ENCODE measurements around the gene NETO2. TPM values are rescaled to one million over a fixed set of nuclear protein-coding genes. Genes with fewer than 3 reads are reported as not detected.
A peak's percentile ranks its signal among the peaks of the same experiment; 100 is the strongest.
"Not testable (repeated sequence)": the region's sequence is repeated elsewhere in the genome, so short reads cannot be mapped to it uniquely, and the experiment has no call there.

NETO2 gene, protein sequence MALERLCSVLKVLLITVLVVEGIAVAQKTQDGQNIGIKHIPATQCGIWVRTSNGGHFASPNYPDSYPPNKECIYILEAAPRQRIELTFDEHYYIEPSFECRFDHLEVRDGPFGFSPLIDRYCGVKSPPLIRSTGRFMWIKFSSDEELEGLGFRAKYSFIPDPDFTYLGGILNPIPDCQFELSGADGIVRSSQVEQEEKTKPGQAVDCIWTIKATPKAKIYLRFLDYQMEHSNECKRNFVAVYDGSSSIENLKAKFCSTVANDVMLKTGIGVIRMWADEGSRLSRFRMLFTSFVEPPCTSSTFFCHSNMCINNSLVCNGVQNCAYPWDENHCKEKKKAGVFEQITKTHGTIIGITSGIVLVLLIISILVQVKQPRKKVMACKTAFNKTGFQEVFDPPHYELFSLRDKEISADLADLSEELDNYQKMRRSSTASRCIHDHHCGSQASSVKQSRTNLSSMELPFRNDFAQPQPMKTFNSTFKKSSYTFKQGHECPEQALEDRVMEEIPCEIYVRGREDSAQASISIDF
- polyA plus RNA-seq (ENCODE audit: insufficient read length in 4 of 4), result 10 to 100 TPM; 26.6 to 33.3 (median 31.3) TPM

DNA sequence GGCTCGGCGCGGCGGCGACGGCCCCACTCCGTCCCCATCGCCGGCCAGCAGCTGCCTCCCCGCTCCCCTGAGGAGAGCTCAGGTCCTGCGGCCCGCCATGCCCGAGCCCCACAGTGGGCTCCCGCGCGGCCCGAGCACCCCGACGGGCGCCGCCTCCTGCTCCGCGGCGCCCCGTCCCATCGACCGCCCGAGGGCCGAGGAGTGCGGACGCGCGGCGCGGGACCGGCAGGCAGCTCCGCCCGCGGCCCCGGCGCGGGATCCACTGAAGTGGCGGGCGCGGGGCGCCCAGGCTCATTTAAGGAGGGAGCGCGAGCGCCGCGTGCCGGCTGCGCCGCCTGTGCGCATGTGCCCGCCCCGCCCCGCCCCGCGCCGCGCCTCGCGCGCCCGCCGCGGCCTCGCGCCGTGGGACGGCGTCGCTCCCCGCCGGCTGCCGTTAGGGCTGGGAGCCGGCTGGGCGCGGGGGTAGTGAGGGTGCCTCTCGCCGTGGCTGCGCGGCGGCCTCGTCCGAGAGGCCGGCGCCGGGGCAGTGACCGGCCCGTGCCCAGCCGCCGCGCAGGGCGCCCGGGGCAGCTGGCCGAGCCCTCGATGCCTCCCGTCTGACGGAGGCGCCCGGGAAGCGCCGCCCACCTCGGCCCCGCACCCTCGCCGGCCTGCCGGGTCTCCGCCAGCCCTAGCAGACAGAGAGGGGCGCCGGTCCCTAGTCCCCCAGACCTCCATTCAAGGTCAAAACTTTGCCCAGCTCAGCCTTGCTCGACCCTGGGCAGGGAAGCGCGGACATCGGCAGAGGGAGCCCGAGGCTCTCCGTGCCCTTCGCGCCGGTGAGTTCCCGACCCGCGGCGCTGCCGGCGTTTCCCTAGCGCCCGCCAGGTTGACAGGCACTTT, at the start of gene NETO2:
Gene NETO2, minus strand, starts transcription at position 269 of the 882 bp plus-strand sequence. CDS start 333 bp downstream, outside the sequence.
- peak in 3 of 4 donors; percentile 39 to 45 (median 41) for DNase-seq (ENCODE audit: low read depth in 4 of 4, low spot score in 3 of 4)

DNA sequence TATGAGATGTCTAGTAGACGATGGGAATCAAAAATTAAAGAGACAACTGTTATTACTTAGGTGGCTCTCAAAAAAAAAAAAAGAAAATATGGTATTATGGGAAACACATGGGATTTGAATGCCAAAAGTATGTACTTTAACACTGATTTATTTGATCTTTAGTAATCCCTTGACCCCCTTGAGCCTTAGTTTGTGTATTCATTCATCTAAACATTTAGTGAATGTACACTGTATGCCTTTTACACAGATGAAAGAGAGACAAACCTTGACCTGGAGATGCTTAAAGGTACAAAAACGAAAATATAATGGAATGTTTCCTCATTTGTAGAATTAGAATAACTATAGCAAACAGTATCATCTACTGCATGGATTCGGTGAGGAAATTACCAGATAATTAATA, 38.6 kb upstream of the NETO2 start:
- no peak for DNase-seq (ENCODE audit: low read depth in 4 of 4, low spot score in 3 of 4)

DNA sequence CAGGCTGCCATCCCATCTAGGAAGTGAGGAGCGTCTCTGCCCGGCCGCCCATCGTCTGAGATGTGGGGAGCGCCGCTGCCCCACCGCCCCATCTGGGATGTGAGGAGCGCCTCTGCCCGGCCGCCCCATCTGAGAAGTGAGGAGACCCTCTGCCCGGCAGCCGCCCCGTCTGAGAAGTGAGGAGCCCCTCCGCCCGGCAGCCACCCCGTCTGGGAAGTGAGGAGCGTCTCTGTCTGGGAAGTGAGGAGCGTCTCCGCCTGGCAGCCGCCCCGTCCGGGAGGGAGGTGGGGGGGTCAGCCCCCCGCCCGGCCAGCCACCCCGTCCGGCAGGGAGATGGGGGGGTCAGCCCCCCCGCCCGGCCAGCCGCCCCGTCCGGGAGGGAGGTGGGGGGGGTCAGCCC, 37.3 kb upstream of the NETO2 start:
- not testable (repeated sequence) for DNase-seq (ENCODE audit: low read depth in 4 of 4, low spot score in 3 of 4)

DNA sequence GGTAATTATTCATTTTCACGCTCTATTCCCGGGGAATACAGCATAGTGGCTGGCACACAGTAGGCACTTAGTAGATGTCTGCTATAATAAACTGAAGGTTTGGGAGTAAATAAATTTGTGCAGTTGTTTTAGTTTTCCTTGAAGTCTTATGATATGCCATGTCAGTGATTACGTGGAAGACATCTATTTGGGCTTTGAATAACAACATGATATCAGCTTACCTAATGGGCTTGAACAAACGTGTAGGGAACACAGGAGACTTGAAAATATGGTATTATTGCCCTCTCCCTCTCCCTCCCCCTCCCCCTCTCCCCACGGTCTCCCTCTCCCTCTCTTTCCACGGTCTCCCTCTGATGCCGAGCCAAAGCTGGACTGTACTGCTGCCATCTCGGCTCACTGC, 36.3 kb upstream of the NETO2 start:
- no peak for DNase-seq (ENCODE audit: low read depth in 4 of 4, low spot score in 3 of 4)

DNA sequence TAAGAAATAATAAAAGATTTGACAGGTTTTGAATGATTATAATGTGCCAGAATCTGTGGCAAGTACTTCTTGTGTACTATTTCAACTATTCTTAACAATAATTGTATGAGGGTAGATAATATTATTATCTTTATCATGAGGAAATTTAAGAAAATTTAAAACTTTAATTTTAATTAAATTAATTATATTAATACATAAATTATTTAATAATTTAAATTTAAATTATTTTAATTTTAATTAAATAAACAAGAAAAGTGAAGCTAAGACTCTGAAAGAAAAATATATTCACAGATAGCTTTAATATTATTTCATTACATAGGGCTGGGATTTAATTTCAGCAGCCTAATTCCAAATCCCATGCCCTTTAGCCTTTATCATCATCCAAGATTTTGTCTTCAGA, 31.4 kb upstream of the NETO2 start:
- DNase-seq (ENCODE audit: low read depth in 4 of 4, low spot score in 3 of 4), result no peak

DNA sequence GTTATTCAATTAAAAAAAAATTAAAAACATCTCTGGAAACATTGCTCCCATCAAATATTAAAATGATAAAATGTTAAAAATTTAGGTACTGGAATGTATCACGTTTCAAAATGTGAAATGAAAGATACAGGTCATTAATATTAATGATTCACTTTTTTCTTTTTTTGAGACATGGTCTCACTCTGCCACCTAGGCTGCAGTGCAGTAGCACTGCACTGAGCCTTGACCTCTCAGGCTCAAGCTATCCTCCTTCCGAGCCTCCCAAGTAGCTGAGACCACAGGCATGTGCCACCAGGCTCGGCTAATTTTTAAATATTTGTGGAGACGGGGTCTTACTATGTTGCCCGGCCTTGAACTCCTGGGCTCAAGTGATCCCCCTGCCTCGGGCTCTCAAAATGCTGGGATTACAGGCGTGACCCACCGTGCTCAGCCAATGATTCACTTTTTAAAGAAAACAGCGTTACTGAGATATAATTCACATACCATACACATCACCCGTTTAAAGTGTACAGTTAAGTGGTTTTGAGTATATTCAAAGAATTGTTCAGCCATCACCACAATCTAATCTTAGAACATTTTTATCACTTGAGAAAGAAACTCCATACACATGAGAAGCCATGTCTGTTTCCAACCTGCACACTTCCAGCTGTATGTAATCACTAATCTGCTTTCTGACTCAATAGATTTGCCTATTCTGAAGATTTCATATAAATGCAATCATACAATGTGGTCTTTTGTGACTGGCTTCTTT, 19.1 kb upstream of the NETO2 start:
- no peak for DNase-seq (ENCODE audit: low read depth in 4 of 4, low spot score in 3 of 4)

DNA sequence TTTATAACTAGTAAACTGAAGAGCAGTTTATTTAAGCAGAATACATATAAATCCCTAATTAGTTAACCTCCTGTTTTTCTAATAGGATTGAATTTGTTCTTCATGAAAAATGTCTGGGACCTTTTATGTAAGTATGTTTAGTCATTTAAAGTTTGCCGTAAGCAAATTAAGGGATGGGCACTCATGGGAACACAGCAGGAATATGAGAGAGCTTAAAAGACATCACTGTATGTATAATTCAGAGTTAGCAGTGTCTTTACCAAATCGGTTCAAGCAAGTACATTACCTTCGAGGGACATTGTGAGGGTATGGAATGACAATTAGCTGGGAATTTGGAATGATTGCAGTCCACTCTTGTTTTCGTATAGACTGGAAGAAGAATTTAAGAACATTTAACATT, 17.7 kb upstream of the NETO2 start:
- DNase-seq (ENCODE audit: low read depth in 4 of 4, low spot score in 3 of 4), result no peak

DNA sequence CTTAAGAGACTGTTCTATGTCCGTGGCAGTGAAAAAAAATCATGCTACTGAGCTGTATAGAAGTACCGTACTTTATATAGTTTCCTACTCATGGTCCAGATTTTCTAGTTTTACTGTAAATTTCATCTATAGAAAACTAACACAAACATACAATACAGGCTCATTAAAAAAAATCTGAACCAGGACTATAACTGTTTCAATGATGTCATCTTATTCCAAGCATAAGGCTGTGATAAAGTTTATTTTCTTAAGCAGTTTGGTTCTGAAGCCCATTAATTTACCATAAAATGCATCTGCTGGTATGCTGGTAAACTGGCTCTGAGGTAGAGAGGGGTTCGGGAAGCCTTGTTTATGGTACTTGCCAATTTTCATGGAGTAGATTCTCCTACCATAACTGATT, 16.7 kb upstream of the NETO2 start:
- DNase-seq (ENCODE audit: low read depth in 4 of 4, low spot score in 3 of 4), result no peak

DNA sequence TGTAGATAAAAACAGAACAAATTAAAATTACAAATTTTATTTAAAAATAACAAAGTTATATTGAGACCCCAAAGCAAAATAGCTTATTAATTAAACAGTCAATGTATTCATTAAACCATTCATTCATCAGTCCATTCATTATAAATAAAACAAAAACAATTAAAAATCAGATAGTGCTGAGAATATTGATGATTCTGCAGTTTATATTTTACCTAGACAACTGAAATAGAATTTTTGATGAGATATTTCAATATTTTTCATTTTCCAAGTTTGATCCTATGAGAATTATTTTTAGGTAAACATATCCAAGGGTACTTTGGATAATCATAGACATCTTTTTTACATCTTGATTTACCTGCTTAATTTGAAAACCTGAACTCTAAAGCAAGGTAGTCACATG, 15.2 kb upstream of the NETO2 start:
- DNase-seq (ENCODE audit: low read depth in 4 of 4, low spot score in 3 of 4), result no peak

DNA sequence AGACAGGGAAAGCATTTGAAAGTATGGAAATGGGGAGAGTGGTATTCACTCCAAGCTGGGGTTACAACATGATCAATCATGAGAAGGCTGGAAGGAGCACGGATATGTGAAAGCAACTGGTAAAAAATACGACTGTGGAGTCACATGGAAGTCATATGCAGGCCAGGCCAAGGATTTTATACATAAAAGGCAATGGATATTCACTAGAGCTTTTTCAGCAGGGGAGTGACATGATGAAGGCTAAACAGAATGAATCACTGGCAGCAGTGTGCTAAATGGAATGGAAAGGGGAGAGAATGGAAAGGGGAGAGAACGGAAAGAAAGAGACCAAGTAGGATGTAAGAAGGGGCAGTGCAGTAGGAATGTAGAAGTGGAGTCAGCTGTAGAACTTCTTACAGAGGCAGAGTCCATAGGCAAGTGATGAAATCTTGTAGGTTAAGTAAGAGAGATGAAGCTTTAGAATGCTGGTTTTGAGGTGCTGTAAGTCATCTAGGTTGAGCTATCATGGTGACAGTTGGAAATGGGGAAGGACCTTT, 13.0 kb upstream of the NETO2 start:
- DNase-seq (ENCODE audit: low read depth in 4 of 4, low spot score in 3 of 4), result no peak

DNA sequence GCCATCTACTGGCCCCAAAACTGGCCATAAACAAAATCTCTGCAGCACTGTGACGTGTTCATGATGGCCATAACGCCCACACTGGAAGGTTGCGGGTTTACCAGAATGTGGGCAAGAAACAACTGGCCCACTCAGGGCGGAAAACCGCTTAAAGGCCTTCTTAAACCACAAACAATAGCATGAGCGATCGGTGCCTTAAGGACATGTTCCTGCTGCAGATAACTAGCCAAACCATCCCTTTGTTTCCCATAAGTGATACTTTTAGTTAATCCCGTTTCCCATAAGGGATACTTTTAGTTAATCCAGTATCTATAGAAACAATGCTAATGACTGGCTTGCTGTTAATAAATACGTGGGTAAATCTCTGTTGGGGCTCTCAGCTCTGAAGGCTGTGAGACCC, 8.8 kb upstream of the NETO2 start:
- not testable (repeated sequence) for DNase-seq (ENCODE audit: low read depth in 4 of 4, low spot score in 3 of 4)

DNA sequence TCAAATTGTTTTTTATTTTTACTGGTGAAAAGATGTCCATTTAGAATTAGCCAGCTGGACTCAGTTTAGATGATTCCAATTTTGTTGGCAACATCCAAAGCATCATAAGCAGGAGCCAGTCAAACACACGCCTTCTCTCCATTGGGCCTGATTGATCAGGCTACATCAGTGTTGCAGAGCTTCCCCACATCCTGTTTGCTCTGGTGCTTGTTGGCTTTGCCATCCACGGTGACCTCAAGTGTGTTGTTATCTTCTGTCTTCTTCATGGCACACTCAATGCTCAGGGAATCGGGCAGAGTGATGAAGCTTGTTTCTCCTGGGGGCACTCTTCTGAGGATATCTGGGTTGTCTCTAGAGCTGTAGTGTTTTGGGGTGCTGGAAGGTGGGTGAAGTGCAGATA, 6.3 kb upstream of the NETO2 start:
- DNase-seq (ENCODE audit: low read depth in 4 of 4, low spot score in 3 of 4), result no peak

DNA sequence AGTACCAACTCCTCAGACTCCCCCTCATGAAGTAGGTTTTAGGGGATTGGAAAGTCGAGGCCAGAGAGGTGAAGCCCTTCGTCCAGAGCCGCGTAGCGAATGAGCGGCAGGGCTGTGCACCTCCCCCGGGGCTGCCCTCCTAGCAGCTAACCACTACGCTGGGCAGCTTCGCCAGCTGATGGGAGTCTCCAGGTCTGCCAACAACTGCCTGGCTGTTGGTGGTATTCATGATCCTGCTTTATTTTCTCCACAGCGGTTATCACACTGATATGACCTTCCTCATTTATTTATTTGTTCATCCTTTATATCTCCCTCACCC, 773 bp upstream of the NETO2 start:
- no peak for DNase-seq (ENCODE audit: low read depth in 4 of 4, low spot score in 3 of 4)

DNA sequence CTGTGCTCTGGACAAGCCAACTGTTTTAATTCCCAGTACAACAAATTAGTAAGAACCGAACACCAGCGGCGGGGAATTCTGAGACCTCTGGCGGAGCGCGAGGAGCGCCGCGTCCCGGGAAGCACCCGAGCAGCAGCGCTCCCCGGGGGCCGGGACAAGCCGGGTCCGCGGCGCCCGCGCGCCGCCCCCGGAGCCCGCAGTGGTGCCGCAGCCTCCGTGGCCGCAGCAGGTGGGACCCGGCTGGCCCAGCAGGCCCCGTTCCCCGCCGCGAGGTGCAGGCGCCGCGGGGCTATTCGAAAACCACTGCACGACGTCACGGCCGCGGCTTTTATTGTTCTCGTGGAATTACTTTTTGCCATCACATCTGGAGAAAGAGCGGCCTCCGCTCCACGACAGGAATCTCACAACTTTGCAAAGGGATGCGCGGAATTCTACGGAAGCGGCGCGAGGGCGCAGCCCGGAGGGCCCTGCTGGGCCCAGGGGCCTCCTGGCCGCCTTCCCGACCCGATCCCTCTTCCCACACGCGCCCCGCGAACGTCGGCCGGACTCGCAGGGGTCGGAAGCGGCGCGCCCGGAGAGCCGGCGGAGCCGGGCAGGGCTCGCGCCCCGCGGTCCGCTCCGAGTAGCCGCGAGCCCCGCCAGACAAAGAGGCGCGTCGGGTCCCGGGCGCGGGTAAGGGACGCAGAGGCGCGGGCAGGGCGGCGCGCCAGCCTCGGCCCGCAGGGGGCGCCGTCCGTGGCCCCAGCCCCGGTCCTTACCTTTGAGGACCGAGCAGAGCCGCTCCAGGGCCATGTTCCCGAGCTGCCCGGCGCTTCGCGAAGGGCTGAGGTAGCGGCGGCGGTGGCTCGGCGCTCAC, 696 bp downstream of the NETO2 start:
- DNase-seq (ENCODE audit: low read depth in 4 of 4, low spot score in 3 of 4), result peak in 3 of 4 donors; percentile 19 to 55 (median 54)

DNA sequence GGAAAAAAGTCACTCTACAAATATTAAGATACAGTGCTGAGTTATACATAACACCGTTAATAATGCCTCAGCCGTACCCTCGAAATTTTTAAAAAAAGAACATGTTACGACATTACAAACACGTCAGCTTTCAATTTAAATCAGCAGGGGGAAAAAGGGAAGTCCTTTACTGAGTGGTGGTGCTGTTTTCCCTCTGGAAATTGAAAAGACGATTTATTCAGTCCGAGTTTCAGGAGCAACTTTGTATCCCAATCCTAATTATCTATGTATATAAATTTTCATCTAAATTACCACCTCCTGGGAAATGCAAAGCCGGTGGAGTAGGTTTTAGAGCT, 1.3 kb downstream of the NETO2 start:
- DNase-seq (ENCODE audit: low read depth in 4 of 4, low spot score in 3 of 4), result peak in 1 of 4 donors; percentile 10

DNA sequence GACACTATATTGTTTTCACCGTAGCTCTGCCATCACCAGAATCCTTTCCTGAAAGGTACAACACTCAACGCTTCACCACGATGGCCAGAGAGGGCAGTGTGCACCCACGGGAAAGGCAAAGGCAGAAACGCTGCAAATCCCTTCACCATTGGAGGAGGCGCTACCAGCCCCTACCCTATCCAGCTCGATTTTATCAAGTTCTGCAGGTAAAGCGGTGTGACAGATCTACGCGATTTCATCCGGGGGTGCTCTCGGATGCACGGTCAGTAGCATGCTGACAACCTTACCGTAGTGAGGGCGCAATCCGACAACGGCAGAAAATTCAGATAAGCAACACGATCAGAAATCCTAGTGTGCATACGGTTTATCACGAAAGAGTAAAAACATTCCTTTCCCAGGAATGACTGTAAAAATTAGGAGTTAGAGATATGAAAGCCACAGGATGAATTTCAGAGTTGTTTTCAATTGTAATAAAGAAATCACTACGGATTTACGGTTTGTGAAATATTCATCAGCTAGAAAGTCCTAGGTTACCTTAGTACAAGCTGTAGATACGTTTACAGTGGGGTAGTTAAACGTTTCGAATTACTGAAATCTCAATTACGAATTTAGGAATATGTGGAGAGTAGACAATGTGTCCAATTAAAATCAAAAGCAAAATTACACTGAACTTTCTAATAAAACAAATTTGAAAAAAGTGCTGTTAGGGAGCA, 1.8 kb downstream of the NETO2 start:
- peak in 3 of 4 donors; percentile 67 to 77 (median 71) for DNase-seq (ENCODE audit: low read depth in 4 of 4, low spot score in 3 of 4)

DNA sequence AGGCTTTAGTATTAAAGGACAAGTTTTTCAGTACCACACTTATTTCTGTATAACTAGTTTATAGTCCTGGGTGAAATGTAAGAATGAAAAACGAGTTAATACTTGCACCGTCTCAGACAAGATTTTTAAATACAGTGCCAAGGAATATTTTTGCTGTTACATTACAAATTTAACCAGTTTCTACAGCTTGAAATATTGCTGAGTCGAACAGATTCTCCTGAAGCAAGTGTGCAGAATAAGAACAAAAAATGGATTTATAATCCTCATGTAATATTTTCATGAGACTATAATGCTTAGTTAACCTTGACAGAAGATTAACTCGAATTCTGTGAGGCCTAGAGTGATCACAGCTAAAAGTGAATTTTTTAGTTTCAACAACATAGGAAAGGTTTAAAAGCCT, 3.1 kb downstream of the NETO2 start:
- DNase-seq (ENCODE audit: low read depth in 4 of 4, low spot score in 3 of 4), result no peak

DNA sequence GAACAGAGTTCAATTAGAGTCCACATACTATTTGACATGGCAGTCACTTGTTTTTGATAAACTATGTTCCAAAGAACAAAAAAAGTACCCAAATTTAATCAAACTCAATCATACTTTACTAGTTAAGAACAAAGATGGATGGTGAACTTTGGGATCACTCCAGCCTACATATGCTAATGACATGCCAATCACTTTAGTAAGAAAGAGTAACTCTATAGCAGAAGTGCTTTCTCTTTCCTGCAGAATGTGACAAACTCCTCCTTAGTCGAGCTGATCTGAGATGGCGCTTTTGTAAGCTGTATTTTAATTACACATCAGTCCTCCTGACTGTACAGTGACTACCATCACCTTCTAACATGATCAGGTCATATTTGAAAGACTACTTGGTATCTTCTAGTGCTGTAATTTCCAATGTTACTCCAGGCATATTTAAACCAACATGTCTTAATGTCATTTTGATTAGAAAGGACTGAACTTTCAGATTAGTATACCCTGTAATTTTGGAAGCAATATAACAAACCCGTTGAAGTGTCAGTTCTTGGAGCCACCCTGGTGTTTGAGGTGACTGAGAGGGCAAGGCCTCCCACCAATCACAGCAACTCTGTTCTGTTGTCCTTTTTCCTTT, 4.1 kb downstream of the NETO2 start:
- DNase-seq (ENCODE audit: low read depth in 4 of 4, low spot score in 3 of 4), result no peak

DNA sequence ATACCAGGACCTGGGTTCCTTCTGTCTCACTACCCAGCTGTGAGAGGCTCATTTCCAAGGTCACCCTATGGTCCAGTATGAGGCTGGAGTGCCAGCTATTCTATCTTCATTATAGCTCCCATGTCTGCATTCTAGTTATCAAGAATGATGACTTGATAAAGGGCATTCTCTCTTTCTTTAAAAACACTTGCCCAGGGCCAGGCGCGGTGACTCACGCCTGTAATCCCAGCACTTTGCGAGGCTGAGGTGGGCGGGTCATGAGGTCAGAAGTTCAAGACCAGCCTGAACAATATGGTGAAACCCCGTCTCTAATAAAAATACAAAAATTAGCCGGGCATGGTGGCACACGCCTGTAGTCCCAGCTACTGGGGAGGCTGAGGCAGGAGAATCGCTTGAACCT, 5.8 kb downstream of the NETO2 start:
- DNase-seq (ENCODE audit: low read depth in 4 of 4, low spot score in 3 of 4), result not testable (repeated sequence)

All from left renal pelvis (tissue), 4 donors.